Activated CD4-positive, alpha-beta T cell treated with anti-CD3 and anti-CD28 coated beads for 24 hours (primary cell): Measurements from ENCODE around the gene DYNLL2.
A peak's percentile ranks its signal among the peaks of the same experiment; 100 is the strongest.
"Not testable (repeated sequence)": the region's sequence is repeated elsewhere in the genome, so short reads cannot be mapped to it uniquely, and the experiment has no call there.

Experiments
- DNase-seq, 2 donors: peaks; one replicate each; pipeline ENCODE4 v3.0.0-alpha.2; 2020; ENCODE audit warnings: low read depth in 2 of 2

The DYNLL2 gene

DNA sequence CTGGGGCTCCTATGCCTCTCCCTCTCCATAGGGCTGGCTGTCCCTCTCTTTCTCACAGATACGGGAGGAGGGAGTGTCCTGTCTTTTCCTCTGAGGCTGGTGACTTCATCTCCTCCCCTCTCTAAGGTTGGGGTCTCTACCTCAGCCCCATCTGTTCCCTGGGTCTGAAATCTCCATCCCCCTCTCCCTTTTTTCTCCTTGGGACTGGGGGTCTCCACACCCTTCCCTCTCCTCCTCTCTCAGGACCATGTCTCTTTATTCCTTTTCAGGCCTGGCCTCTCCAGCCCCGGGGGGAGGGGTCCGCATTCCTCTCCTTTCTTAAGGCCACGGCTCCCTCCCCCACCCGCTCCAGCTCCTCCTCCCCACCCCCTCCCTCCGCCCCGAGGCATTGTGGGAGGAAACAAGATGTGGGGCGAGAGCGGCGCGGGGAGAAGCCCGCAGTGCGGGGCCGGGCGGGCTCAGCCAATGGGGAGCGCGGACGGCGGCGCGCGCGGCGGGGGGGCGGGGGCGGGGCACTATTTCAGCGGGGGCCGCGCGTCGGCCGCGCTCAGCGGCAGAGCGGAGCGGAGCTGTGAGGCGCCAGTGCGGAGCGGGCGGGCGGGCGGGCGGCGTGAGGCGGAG lies at the start of gene DYNLL2:
TSS of gene DYNLL2 (plus strand) at position 550 of the 621 bp plus-strand sequence. CDS start 3,672 bp downstream, outside the sequence.
- peak; percentile 87 to 89 for DNase-seq

DNA sequence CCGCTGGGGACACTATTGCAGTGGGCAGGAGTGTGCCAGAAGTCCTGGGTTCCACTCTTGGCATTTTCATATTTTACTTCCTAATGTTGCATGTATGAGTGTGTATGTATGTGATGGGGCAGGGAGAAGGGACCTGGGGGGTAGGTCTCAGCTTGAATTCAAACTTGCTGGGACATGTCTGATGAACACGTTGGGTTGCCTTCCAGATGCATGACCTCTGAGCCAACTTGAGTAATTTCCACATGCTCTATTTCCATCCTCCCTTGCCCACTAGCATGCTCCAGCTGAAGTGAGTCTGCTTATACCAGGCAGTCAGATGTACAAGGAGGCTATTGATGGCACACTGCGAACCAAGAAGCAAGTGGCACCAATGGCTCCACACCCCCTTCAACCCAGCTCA lies 43.2 kb upstream of the DYNLL2 start:
- no peak for DNase-seq

- no peak for DNase-seq
Observed at GRCh38 chr17:58040386-58040785, 42.8 kb upstream of the DYNLL2 start.

GRCh38 chr17:58041161-58041560 lies 42.1 kb upstream of the DYNLL2 start:
- no peak for DNase-seq

- no peak for DNase-seq
Observed at GRCh38 chr17:58043221-58044181, 39.7 kb upstream of the DYNLL2 start.

DNA sequence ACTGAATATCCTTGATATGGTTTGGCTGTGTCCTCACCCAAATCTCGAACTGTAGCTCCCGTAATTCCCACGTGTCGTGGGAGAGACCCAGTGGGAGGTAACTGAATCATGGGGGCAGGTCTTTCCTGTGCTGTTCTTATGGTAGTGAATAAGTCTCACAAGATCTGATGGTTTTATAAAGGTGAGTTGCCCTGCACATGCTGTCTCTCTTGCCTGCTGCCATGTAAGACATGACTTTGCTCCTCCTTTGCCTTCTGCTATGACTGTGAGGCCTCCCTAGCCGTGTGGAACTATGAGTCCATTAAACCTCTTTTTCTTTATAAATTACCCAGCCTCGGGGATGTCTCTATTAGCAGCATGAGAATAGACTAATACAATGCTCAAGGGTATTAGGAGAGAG lies 39.0 kb upstream of the DYNLL2 start:
- not testable (repeated sequence) for DNase-seq

GRCh38 chr17:58046239-58047094 lies 36.8 kb upstream of the DYNLL2 start:
- DNase-seq, result no peak

DNA sequence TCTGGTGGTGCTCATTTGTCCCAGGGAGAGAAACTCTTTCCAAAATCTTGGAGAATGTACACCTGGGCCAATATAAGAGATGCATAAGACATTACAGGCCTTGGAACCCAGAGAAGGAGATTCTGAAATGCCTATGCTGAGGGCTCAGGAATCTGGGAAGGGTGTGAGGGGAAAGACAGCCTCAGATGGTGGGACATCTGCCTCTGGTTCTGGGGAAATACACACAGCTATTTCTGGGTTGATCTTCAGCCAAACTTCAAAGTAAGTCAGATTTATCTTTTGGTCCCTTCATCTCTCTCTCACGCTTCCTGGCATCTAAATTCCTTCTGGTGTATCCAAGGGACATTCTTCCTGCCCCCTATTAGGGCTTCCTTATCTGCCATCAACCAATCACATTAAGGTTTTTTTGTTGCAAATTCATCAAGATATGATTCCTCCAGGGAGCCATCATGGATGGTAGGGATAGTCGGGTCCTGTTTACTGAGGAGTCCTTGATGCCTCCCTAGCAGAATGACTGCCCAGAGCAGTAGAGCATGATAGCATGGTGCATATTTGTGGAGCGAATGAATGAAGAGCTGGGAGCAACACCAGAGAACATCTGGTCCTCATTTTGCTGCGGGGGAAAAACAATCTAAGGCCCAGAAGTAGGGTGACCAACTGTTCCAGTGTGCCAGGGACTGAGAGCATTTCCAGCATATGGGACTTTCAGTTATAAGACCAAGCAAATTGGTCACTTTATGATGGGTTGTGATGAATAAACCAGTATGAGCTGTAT lies 35.7 kb upstream of the DYNLL2 start:
- DNase-seq, result no peak

DNA sequence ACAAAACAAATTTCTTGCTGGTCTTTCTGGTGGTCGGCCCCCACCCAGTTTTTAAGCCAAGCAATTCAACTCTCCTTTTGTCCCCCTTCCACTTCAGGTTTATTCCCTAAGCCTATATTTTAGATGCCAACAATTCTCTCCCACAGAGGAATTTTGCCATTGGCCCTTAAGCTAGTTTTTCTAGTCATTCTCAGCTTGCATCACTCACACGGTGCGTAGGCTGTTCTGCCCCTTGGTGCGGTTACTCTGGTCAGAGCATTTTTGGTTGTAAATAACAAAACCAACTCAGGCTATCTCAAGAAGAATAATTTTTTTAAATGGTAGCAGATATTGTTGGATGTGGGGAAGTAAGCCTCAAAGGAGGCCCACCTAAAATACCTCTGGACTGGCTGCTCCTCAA lies 33.7 kb upstream of the DYNLL2 start:
- DNase-seq, result no peak

DNA sequence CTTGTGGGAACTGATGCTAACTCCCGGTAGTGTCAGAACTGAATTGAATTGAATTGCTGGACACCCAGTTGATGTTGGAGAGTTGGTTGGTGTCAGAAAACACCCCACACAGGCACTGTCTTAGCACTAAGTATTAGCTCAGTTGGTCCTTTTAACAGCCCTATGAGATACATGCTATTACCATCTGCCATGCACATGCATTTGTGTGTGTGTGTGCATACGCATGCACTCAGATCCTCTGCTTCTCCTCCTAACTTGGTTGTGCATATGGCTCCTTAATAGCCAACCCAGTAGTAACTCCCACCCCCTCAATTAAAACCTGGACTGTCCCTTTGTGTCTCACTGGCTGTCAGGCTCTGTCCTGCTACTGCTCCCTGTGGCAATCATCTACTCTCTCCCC lies 32.3 kb upstream of the DYNLL2 start:
- DNase-seq, result no peak

DNA sequence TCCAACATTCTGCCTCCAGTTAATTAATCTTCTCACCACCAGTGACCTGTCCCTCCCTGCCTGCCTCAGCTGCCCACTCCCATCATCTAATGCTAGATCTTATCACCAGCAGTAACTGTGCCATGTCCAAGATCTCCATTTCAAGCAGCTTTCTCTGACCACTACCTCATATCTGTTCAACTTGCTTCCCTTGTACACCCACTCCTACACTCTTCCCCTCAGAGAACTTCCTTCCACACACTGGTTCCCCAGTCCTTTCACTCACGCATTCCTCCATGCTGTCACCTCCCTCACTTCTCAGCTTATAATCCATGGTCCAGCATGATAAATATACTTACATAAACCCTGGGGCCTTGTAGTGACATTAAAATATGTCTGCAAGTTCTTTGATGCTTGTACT lies 31.8 kb upstream of the DYNLL2 start:
- DNase-seq, result no peak

DNA sequence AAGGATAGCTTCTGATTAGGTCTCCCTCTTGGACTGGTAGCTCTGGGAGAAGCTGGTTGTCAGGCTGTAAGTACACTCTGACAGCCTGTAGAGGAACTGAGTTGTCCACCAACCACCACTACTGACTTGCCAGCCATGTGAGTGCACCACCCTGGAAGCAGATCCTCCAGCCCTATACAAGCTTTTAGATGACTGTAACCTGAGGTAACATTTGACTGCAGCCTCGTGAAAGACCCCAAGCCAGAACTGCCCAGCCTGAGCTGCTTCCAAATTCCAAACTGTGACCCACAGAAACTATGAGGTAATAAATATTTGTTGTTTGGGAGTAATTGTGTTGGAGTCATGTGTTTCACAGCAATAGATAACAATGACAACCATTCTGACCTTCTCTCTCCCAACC lies 30.8 kb upstream of the DYNLL2 start:
- no peak for DNase-seq

DNA sequence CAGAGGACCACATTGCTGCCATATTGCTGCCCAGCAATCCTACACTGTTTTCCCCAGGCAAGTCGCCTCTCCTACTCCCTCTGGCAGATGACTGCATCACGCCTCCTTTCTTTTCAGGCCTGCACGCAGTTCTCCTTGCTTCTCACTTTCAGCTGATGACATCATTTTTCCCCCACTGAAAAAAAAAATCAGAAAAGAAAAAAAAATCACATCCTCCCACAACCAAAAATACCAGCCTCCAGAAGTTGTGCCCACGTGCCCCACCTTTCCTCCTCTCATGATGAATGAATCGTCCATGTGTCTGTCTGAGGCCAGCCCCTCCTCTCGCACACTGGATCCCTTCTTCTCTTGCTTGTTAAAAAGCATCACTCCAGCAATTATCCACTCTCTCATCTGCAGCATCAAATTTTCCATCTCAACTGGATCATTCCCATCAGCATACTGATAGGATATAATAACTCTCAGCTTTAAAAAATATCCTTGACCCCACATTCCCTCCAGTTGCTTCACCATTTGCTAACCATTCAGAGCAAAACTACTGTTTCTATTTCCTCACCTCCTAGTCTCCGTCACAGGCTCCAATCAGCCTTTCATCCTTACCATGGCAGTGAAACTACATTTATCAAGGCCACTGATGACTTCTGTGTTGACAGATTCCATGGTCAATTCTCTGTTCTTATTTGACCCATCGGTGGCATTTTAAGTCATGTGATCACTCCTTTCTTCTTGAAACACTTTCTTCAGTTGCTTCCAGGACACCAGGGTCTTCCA lies 30.1 kb upstream of the DYNLL2 start:
- DNase-seq, result peak in 1 of 2 donors; percentile 3

DNA sequence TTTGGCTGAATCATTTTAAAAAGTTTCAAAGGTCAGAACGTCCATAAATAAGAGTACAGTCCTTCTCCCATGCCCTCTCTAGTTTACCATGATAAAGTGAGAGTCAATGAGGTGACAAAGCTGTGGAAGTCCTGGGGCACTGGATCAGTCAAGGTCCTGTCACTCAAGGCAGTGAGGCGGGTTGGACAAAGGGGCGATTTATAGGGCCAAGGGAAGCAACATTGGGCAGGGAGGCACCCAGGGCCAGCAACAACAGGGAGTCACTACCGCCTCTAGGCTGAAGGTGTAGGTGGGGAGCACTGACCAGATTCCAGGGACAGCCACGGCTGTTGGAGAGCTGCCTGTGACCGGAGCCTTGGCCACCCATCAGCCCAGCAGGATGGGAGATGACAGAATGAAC lies 28.6 kb upstream of the DYNLL2 start:
- no peak for DNase-seq

- no peak for DNase-seq
Observed at GRCh38 chr17:58056476-58056875, 26.7 kb upstream of the DYNLL2 start.

DNA sequence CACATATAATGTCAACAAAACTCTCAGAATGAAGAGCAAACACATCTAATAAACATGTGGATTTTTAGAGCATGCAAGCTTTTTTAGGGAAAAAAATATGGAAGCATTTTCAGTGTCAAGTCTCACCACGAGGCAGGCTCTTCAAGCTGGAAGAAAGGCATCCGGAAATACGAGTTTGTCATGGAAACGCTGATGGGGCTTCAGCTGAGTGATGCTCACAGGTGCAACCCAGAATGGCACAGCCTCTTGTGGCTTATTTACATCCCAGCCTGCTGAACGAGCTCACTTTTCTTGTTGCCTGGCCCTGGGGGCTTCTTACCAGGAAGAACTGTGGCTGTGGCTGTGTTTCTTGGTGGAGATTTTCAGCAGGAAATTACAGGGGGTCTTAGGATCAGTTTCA lies 24.1 kb upstream of the DYNLL2 start:
- no peak for DNase-seq

DNA sequence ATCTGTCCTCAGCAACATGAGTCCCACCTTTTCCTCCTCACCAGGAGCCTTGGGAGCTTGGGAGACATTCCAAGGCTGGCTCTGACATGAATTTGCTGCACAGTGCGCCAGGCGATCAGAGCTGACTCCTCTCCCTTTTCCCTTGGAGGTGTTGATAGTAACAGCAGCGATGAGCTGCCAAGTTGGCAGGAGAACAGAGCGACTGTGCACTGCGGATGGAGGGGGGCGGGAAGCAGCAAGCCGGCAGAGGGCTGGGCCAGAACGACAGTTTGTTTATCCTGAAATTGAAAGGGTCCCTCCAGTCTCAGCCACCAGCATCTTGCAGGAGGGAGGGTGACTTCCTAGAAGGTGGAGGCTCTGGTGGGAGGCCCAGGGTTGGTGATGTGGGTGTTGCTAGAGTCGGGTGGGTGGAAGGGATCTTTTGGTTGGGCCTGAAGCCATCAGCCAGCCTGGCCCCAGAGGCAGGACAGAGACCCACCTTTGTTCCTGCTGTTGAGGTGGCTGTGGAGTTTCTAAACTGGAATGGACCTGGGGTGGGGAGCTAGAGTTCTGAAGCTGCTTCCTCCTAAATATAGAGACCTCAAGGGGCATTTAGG lies 22.5 kb upstream of the DYNLL2 start:
- no peak for DNase-seq

GRCh38 chr17:58061672-58062071 lies 21.5 kb upstream of the DYNLL2 start:
- DNase-seq, result no peak

- no peak for DNase-seq
Observed at GRCh38 chr17:58065238-58065637, 18.0 kb upstream of the DYNLL2 start.

DNA sequence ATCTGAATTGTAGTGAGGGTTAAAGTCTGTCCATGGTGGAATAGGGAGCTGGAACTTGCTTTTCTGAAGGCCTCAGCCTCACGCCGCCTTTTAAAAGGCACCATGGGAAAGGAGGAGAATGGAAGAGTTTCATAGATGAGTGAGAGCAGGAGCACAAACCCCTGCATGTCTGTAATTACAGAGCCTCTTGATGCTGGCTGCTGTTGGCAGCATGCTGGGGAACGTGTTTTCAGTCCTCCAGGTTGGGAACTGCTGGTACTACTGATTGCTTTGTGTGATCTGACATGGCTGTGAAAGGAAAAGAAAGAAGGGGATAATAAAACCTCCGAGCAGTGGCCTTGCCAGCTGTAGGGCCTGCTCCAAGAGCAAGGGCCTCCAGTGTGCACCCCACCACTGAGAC lies 16.8 kb upstream of the DYNLL2 start:
- no peak for DNase-seq
